Activated T-helper 2 cell treated with anti-CD3 and anti-CD28 coated beads, Interferon-gamma antibody, Interleukin-2, Interleukin-4, amounts not matched to agents 10 μg/mL and 5 μg/mL and 100 μg/mL, durations not matched to agents 14 hours and 24 hours and 36 hours (primary cell): ENCODE measurements around the gene GALNTL6. TPM values are rescaled to one million over a fixed set of nuclear protein-coding genes. Genes with fewer than 3 reads are reported as not detected.
"Not testable (repeated sequence)": the region's sequence is repeated elsewhere in the genome, so short reads cannot be mapped to it uniquely, and the experiment has no call there.

ENCODE experiments used
- DNase-seq: peaks from one replicate; pipeline ENCODE4 v3.0.0; 2021; ENCODE audit warnings: low spot score
- H3K27ac Mint-ChIP-seq: one replicate; pipeline ENCODE4 v1.8.0; 2021; ENCODE audit warnings: mixed read lengths
- H3K27me3 Mint-ChIP-seq: one replicate; pipeline ENCODE4 v1.8.0; 2021; ENCODE audit warnings: low read depth, mixed read lengths
- H3K36me3 Mint-ChIP-seq: one replicate; pipeline ENCODE4 v1.8.0; 2021; ENCODE audit warnings: low read depth, mixed read lengths
- H3K4me1 Mint-ChIP-seq: one replicate; pipeline ENCODE4 v1.8.0; 2021; ENCODE audit warnings: low read depth, mixed read lengths
- H3K4me3 Mint-ChIP-seq: one replicate; pipeline ENCODE4 v1.8.0; 2021; ENCODE audit warnings: low read depth, mild to moderate bottlenecking, moderate library complexity, mixed read lengths
- H3K9me3 Mint-ChIP-seq: one replicate; pipeline ENCODE4 v1.8.0; 2021; ENCODE audit warnings: mixed read lengths
- intact Hi-C: fragments of 100-400 bp; cut with micrococcal nuclease; formaldehyde crosslinking; loops from one replicate; pipeline ENCODE4 v1.15.1; 2023
- total RNA-seq: library from RNA; stranded (reverse); gene quantifications from 2 replicates; pipeline ENCODE4 v1.2.3, GENCODE V29; 2022

The GALNTL6 gene
- total RNA-seq, 1 donor from 2014 or later, result not detected

DNA sequence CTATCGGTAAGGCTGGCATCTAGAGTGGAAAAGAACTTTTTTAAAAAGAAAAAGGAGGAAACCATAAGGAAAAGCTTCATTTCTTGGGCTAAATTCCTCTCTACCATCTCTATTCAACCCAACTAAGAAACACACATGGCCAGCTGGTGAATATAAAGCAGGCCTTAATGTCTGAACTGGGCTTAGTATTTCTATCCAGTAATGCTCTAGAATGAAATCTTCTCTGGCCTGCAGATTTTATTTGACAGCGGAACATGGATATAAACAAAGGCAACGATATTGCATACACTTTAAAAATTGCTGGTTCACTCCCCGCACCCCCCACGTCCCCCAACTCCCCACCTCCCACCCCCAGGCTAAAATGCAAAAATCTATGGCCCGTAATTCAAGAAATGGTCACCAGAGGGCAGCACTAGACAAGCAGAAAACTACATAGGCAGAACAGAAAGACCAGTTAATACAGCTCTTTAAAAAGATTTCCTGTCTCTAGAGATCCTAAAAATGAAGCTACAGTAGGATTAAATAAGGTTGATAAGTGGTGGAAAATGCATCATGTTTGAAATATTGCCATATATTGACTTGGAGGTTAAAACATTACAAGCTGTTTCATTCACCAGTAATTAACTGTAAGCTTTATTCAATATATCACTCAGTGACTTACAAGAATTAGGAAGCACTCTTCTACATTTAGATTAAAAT is 1200.2 kb downstream of the GALNTL6 start:
- Mint-ChIP-seq H3K27me3 (peaks cover 9% of the 10 kb centered on the region), H3K27ac (no peak overlapping the region), H3K9me3 (no peaks in the 10 kb centered on the region), H3K4me1 (no peaks in the 10 kb centered on the region), H3K36me3 (no peaks in the 10 kb centered on the region), H3K4me3 (no peak overlapping the region)
- no peak for DNase-seq
- intact Hi-C loops, result loop anchor here (1.0 to 10.0 kb wide), 4 partner anchors 154 to 481 kb away; partner anchors contain the start of gene GALNT7

DNA sequence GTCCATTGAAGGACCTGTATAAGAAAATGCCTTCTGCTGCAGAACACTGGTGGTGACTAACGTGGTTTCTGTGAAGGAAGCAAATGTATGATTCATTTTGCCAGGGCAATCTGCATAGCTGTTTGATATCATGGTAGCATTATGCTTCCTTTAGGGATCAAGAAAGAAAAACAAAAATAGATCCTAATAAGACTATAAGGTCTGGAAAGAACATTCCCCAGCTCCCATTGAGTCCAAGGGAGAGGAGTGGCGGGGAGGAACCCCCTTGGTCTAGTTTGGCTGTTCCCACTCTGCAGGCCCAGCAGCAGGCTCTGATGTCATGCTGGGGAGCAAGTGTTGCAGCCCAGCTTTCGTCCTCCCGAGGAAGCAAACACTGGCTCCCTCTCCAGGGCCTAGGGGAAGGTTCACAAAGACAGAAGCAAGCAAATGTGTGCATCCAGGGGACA is 1200.9 kb downstream of the GALNTL6 start:
- DNase-seq, result no peak
- Mint-ChIP-seq H3K9me3 (no peaks in the 10 kb centered on the region), H3K27me3 (peaks cover 15% of the 10 kb centered on the region), H3K27ac (no peak overlapping the region), H3K36me3 (no peaks in the 10 kb centered on the region), H3K4me1 (no peaks in the 10 kb centered on the region), H3K4me3 (no peak overlapping the region)
- intact Hi-C loops, result loop anchor here (2.0 to 10.0 kb wide), 3 partner anchors 153 to 481 kb away; partner anchors contain the start of gene GALNT7

DNA sequence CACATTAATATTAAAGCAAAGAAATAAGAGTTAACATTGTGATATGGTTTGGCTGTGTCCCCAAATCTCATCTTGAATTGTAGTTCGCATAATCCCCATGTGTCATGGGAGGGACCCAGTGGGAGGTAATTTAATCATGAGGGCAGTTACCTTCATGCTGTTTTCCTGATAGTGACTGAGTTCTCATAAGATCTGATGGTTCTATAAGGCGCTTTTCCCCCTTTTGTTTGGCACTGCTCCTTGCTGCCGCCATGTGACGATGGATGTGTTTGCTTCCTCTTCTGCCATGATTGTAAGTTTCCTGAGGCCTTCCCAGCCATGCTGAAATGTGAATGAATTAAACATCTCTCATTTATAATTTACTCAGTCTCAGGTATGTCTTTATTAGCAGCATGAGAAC is 1201.6 kb downstream of the GALNTL6 start:
- H3K27ac Mint-ChIP-seq, result no peak overlapping the region
- intact Hi-C loops, result loop anchor here (2.0 to 10.0 kb wide), 3 partner anchors 152 to 480 kb away; partner anchors contain the start of gene GALNT7
- no peaks in the 10 kb centered on the region for H3K4me1 Mint-ChIP-seq
- H3K4me3 Mint-ChIP-seq, result no peak overlapping the region
- peaks cover 17% of the 10 kb centered on the region for H3K27me3 Mint-ChIP-seq
- H3K36me3 Mint-ChIP-seq, result no peaks in the 10 kb centered on the region
- no peaks in the 10 kb centered on the region for H3K9me3 Mint-ChIP-seq
- DNase-seq, result no peak

DNA sequence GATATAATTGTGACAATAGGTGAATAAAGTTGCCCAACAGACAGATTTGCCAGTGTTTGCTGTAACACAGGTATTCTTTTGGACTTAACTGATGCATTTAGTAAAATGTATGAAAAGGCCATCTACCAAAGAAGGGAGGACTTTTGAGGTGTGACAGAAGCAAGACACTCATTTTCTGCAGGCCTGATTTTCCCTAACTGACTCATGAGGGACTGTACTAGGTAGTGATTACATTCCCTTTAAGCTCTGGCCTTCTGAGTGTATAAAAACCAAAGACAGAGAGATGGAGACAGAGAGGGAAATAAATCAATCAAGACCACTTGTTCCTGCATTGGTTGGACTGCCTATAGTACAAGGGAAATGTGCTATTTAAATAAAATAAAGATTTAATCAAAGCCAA is 1204.6 kb downstream of the GALNTL6 start:
- no peak overlapping the region for H3K27ac Mint-ChIP-seq
- intact Hi-C loops, result loop anchor here (10.0 kb wide), 1 partner anchor 477 kb away; no protein-coding TSS in a partner anchor
- no peaks in the 10 kb centered on the region for H3K9me3 Mint-ChIP-seq
- no peaks in the 10 kb centered on the region for H3K36me3 Mint-ChIP-seq
- no peaks in the 10 kb centered on the region for H3K4me1 Mint-ChIP-seq
- peaks cover 11% of the 10 kb centered on the region for H3K27me3 Mint-ChIP-seq
- DNase-seq, result no peak
- H3K4me3 Mint-ChIP-seq, result no peak overlapping the region

DNA sequence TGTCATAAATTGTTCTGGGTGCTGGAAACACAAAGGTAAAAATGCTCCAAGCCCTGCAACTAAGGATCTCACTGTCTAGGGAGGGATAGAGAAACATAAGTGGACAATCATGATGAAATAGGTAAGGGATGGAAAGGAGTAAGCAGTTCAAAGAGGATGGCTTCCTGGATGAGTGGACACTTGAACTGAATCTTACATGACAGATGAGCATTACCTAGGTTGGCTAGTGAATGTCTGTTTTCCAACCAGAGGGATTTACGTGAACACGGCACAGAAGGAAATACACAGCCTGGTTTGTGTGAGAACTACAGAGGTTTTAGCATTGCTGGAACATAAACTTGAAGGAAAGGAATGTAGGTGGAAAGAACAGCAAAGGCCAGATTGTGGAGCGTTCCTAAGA is 1205.2 kb downstream of the GALNTL6 start:
- no peak overlapping the region for H3K27ac Mint-ChIP-seq
- intact Hi-C loops, result loop anchor here (10.0 kb wide), 1 partner anchor 476 kb away; no protein-coding TSS in a partner anchor
- no peak overlapping the region for H3K4me3 Mint-ChIP-seq
- H3K27me3 Mint-ChIP-seq, result peaks cover 11% of the 10 kb centered on the region
- no peaks in the 10 kb centered on the region for H3K4me1 Mint-ChIP-seq
- no peak for DNase-seq
- no peaks in the 10 kb centered on the region for H3K36me3 Mint-ChIP-seq
- no peaks in the 10 kb centered on the region for H3K9me3 Mint-ChIP-seq

DNA sequence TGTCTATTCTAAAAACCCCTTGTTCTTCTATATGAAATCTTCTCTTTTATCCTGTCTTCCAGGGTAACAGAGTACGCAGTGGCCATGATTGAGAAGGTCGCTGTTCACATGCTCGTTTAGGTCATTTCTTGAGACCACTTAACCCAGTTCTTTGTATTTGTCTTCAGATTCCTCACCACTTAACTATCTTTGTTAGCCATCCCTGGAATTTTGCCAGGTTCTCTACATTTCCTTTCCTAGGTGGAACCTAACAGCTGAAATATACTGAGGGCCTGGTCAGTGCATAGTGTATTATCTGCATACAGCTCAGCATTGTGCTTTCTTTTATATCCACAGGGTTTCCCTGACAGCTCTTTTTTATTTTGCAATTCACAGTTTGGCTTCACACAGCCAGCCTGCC is 1206.5 kb downstream of the GALNTL6 start:
- DNase-seq, result no peak
- H3K27me3 Mint-ChIP-seq, result peaks cover 11% of the 10 kb centered on the region
- H3K27ac Mint-ChIP-seq, result no peak overlapping the region
- no peaks in the 10 kb centered on the region for H3K9me3 Mint-ChIP-seq
- H3K4me3 Mint-ChIP-seq, result no peak overlapping the region
- no peaks in the 10 kb centered on the region for H3K36me3 Mint-ChIP-seq
- H3K4me1 Mint-ChIP-seq, result no peaks in the 10 kb centered on the region
- intact Hi-C loops, result loop anchor here (10.0 kb wide), 1 partner anchor 475 kb away; no protein-coding TSS in a partner anchor

DNA sequence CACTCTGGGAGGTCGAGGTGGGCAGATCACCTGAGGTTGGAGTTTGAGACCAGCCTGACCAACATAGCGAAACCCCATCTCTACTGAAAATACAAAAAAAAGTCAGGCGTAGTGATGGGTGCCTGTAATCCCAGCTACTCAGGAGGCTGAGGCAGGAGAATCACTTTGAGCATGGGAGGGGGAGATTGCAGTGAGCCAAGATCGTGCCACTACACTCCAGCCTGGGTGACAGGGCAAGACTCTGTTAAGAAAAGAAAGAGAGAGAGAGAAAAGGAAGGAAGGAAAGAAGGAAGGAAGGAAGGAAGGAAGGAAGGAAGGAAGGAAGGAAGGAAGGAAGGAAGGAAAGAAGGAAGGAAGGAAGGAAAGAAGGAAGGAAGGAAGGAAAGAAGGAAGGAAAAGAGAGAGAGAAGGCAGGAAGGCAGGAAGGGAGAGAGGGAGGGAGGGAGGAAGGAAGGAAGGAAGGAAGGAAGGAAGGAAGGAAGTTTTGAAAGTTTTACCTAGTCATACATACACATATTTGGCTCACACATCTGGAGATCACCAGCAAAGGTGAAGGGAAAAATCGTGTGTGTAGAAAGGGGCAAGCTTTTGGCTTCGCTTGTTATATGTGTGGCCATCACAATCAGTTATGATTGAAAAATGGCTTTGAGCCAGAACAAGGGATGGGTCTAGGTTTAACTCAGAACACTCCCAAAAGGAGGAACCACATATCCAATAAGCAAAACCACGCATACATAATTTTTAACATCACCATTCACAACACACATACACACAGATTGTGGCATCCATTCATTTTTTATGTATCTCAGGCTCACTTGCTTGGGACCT is 1208.8 kb downstream of the GALNTL6 start:
- peaks cover 11% of the 10 kb centered on the region for H3K27me3 Mint-ChIP-seq
- intact Hi-C loops, result not testable (repeated sequence)

DNA sequence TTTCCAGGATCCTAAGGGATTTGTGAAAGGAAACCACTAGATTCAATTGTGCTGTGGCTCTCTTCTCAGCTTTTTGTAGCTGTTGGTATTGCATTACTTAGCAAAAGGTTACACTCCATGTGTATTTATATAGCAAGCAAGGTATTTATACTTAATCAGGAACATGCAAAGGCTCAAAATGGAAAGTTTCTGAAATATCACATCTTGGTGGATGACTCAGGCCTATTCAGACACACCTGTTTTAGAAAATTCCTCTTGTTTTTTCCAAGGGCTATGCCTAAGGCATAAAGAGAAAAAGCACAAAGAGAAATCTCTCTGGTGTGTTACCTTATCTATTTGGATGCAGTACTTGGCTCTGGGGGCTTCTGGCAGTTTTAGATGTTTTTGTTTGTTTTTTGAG is 1211.0 kb downstream of the GALNTL6 start:
- no peaks in the 10 kb centered on the region for H3K36me3 Mint-ChIP-seq
- intact Hi-C loops, result loop anchor here (2.0 kb wide), 2 partner anchors 233 to 277 kb away; no protein-coding TSS in a partner anchor
- no peak for DNase-seq
- peaks cover 5% of the 10 kb centered on the region for H3K27me3 Mint-ChIP-seq
- H3K27ac Mint-ChIP-seq, result no peak overlapping the region
- H3K4me1 Mint-ChIP-seq, result peaks cover 5% of the 10 kb centered on the region
- no peak overlapping the region for H3K4me3 Mint-ChIP-seq
- no peaks in the 10 kb centered on the region for H3K9me3 Mint-ChIP-seq

More for the DNA sequence above, 1208.8 kb downstream of the GALNTL6 start:
- not testable (repeated sequence) for H3K36me3 Mint-ChIP-seq, H3K4me1 Mint-ChIP-seq, DNase-seq, H3K9me3 Mint-ChIP-seq, H3K4me3 Mint-ChIP-seq, H3K27ac Mint-ChIP-seq

DNA sequence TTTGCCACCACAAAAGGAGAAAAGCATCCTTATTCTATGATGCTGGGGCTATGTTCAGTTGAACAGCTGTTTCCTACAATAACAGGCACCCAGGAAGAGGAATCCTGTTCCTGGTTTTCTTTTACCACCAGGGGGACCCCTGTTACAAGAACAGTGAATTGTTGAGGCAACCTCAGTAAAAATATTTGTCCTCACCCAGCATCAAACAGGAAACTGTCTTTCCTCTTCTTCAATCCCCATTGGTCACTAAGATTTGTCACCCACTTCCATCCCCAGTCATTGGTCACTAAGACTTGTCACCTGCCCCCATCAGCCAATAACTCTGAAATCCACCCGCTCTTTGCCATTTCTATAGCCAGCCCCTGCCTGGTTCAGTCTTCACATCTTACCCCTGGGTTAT is 1211.9 kb downstream of the GALNTL6 start:
- intact Hi-C loops, result loop anchor here (2.0 to 5.0 kb wide), 3 partner anchors 232 to 392 kb away; no protein-coding TSS in a partner anchor
- no peak for DNase-seq
- H3K9me3 Mint-ChIP-seq, result no peaks in the 10 kb centered on the region

DNA sequence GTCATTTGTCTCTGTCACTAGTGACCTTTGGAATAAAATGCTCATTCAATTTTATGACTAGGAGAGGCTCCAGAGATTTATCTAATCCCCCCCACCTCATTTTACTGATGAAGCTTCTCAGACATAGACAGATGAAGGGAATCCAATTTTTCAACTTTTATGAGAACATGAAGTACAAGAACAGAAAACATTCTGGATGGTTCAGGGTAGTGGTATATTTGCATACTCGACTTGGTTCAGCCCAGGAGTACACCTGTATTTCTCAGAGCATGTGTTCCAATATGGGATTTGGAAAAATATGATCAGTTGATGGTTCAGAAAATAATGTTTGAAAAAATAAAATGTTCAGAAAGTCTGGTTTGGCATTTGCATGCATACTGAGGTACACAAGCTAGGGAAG is 1224.0 kb downstream of the GALNTL6 start:
- intact Hi-C loops, result no loop called here
- no peaks in the 10 kb centered on the region for H3K9me3 Mint-ChIP-seq
- H3K4me1 Mint-ChIP-seq, result no peaks in the 10 kb centered on the region
- no peak overlapping the region for H3K4me3 Mint-ChIP-seq
- peaks cover 10% of the 10 kb centered on the region for H3K27me3 Mint-ChIP-seq
- no peak overlapping the region for H3K27ac Mint-ChIP-seq
- DNase-seq, result no peak
- no peaks in the 10 kb centered on the region for H3K36me3 Mint-ChIP-seq

More for the DNA sequence above, 1211.9 kb downstream of the GALNTL6 start:
- Mint-ChIP-seq H3K27me3 (peaks cover 4% of the 10 kb centered on the region), H3K4me3 (no peak overlapping the region), H3K27ac (no peak overlapping the region), H3K4me1 (peaks cover 5% of the 10 kb centered on the region), H3K36me3 (no peaks in the 10 kb centered on the region)

DNA sequence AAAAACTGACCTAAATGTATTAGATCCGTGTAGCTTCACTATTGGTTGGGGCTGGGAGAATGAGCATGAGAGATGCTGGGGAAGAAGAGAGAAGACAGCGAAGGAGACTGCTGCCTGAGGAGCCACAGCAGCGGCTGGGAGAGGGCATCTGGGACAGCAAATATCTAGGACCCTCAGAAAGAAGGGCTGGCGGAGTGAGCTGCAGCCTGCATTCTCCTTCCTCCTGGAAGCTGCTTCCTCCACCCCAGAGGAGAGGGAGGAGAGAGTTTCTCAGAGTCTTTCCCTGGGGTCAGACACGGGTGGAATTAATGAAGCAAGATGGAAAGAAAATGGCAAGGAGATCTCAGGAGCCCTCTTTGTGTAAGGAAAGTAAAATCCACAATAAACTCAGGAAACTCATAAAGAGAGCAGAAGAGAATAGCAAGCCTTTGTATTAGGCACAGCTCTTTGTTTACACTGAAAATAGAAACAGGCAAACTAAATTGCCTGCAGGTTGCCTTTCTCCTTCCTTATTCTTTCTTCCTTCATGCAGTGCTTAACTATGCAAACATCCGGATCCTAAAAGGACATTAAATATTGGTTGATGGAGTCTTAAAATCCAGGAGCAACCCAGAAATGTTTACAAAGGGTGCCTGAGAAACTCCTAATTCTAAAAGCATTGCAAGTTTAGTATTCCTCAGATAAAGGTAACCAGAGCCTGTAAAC is 1225.1 kb downstream of the GALNTL6 start:
- Mint-ChIP-seq H3K36me3 (no peaks in the 10 kb centered on the region), H3K9me3 (no peaks in the 10 kb centered on the region), H3K4me1 (no peaks in the 10 kb centered on the region), H3K4me3 (no peak overlapping the region), H3K27me3 (peaks cover 11% of the 10 kb centered on the region), H3K27ac (no peak overlapping the region)
- intact Hi-C loops, result no loop called here
- DNase-seq, result no peak
